PC-9 (cell line): Measurements from ENCODE around the gene AHDC1.

Source experiments
- EZH2 ChIP-seq: fragments of 200-600 bp; sonication (generic); IDR thresholded peaks from 2 replicates; pipeline ENCODE4 v1.8.0; 2017; ENCODE audit warnings: antibody characterized with exemption, low read depth
- TF ChIP-seq, protein P1 (sequence below): fragments of 200-600 bp; sonication (generic); conservative IDR thresholded peaks from 2 replicates; pipeline ENCODE4 v1.6.1; 2017; ENCODE audit warnings: mixed run types, antibody characterized with exemption, mild to moderate bottlenecking, moderate library complexity

DNA sequence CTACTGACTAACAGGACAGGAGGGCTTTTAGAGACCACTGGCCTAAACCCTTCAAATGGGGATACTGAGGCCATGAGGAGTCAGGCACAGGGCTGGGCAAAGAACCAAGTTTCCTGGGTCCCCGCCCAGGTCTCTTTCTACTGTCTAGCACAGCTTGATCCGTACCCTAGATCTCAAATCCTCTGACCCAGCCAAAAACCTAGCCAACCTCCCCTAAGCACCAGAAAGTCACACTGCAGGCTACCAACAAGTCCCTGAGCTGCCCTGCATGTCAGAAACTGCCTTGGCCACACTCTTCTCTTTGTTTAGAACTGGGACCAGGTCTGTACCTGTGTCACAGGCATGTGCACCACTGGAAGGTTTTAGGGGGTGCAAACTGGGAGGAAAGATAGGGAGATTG is 33.6 kb downstream of the AHDC1 start:
- TF ChIP-seq, protein P1, sequence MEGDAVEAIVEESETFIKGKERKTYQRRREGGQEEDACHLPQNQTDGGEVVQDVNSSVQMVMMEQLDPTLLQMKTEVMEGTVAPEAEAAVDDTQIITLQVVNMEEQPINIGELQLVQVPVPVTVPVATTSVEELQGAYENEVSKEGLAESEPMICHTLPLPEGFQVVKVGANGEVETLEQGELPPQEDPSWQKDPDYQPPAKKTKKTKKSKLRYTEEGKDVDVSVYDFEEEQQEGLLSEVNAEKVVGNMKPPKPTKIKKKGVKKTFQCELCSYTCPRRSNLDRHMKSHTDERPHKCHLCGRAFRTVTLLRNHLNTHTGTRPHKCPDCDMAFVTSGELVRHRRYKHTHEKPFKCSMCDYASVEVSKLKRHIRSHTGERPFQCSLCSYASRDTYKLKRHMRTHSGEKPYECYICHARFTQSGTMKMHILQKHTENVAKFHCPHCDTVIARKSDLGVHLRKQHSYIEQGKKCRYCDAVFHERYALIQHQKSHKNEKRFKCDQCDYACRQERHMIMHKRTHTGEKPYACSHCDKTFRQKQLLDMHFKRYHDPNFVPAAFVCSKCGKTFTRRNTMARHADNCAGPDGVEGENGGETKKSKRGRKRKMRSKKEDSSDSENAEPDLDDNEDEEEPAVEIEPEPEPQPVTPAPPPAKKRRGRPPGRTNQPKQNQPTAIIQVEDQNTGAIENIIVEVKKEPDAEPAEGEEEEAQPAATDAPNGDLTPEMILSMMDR: no peak
- no peak for TF ChIP-seq EZH2
